ENCODE measurements around the gene KDM4C.
"Not testable (repeated sequence)": the region's sequence is repeated elsewhere in the genome, so short reads cannot be mapped to it uniquely, and the experiment has no call there.

KDM4C gene

DNA sequence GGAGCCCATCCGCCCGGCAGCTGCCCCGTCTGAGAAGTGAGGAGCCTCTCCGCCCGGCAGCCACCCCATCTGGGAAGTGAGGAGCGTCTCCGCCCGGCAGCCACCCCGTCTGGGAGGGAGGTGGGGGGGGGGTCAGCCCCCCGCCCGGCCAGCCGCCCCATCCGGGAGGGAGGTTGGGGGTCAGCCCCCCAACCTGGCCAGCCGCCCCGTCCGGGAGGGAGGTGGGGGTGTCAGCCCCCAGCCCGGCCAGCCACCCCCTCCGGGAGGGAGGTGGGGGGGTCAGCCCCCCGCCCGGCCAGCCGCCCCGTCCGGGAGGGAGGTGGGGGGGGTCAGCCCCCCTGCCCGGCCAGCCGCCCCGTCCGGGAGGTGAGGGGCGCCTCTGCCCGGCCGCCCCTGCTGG is 49.9 kb downstream of the KDM4C start:
- DNase-seq (ENCODE audit: low read depth) = not testable (repeated sequence)

DNA sequence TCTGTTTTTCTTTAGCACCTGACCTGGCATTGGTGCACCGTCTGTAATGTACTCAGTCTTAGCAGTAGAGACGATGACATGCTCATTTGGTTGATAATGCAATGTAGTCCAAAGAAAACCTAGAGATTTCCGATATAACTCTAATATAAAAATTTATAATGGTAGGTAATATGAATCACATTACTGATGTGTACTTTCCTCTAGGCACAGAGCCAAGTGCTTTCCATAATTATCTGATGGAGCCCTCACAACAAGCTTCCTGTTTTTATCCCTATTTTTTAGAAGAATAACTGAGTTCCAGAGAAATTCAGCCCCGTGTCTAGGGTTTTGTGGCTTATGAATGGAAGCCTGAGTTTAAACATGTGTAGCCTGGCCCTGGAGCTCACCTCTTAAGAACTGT is 53.7 kb downstream of the KDM4C start:
- DNase-seq (ENCODE audit: low read depth) = no peak

DNA sequence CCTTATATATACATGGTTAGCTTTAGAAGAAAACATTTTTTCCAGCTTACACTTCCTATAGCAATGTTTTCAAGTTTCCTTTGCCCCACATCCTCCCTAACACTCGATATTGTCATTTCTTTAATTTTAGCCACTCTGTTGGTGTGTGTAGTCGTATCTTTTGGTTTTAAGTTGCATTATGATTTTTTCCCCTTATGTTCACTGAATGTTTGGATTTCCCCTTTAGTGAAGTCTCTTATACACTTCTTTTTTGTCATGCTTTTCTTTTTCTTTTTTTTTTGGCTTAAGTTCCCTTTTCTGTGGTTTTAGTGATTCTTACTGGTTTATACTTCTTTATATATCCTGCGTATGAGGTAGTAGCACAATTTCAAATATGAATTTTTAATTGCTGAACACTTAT is 58.8 kb downstream of the KDM4C start:
- DNase-seq (ENCODE audit: low read depth) = no peak

DNA sequence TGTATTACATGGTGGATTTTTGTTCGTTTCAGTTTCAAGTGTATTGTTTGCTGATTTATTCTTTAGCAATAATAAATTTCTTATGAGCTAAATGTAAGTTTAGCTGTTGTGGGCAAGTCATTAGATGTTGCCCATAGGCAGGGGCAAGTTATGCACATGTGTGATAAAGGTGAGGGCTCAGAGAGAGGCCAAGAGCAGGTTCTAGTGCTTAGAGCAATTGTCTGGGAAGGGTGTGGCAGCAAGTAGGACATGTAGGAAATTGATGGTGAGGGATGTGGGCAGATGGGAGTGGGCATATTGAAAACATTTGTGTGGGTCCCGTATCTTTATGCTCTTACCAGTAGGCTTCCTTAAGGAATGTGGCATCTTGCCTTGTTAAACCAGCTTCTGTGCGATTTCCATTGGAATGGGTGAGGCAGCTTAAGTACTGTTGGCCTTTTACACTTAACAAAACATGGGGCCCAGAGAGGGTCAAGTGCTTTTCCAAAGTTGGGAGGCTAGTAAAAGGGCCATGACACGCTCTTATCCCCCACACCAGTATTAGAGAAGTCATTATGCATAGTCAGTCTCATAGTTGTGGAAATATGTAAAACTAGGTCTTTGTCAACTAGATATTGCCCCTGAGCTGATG is 60.6 kb downstream of the KDM4C start:
- DNase-seq (ENCODE audit: low read depth) = no peak

DNA sequence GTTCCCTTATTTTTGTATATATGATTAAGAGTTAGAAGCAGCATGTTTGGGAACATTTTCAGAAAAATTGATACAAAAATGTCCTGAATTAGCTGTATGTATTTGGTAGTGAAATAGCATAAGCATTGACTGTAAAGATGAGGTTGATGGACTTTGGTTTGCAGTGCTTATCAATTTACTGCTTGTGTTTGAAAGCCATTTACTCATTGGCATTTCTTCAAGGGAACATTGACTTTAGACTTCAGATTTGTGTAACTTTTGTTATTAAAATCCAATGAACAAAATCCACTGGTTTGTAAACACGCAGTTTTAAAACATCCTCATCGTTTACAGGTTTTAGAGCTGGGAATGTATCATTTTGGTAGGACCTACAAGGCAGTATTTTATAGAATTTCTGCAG is 61.3 kb downstream of the KDM4C start:
- DNase-seq (ENCODE audit: low read depth) = no peak

DNA sequence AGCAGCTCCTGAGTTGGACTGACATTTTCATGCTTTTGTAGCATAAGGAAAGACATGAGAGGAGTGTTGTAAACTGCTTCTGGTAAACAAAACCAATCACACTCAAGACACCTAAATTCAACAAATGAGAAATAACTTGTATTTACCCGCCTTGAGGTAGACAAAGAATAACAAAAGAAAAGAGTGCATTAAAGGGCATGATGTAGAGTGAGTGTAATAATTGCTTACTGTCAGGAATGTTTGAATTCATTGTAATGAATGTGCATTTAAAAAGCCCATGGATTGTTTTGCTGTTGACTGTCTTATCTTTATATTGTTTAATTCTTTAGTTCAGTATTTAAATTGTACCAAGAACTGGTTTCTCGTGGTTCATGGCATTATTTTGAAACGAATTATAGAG is 61.8 kb downstream of the KDM4C start:
- DNase-seq (ENCODE audit: low read depth) = no peak

DNA sequence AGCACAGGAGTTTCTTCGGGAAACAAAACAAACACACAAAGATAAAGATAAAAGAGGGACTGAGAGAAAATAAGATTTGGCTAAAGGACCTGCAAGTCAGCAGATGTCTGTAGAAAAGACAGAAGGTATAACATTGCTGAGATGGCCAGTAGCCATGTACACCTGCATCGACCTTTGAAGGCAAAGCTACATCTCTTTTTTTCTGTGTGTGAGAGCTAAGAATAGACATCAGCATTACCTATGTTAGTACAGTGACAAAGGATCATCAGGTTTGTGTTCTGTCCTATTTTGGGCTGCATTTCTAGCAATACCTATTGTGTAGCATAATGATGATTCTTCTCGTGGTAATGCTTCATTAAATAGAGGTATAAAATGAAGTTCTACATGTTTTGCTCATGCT is 64.9 kb downstream of the KDM4C start:
- DNase-seq (ENCODE audit: low read depth) = no peak

DNA sequence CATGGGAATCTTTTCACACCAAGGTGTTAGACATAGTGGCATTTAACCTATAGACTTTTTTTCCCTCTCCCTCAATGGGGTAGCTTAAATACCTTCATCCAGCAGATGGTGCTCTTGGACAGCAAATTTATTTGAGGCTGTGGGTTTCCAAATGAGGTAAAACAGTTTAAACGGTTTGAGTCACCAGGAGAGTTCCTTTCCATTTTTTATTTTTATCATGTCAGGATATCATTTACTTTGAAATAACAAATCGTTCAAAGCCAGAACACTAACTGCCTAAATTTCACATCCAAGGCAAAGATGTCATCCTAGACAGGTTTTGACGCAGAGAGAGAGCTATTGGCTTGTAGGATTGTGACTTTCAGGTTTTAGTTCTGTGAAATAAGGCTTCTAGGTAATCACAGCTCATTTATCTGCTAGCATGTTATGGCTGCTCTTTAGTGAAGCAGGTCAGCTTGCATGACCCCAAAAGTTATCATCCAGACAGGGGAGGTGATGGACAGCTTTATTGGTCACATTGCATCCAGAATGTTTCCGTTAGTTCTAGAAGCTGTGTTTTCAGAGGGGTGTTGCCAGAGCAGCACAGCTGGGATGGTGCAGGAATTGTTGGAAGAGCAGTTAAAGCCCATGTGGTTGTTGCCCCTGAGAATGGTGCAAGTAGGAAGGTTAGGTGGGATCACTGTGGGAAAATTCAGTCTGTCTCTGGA is 69.8 kb downstream of the KDM4C start:
- no peak for DNase-seq (ENCODE audit: low read depth)

DNA sequence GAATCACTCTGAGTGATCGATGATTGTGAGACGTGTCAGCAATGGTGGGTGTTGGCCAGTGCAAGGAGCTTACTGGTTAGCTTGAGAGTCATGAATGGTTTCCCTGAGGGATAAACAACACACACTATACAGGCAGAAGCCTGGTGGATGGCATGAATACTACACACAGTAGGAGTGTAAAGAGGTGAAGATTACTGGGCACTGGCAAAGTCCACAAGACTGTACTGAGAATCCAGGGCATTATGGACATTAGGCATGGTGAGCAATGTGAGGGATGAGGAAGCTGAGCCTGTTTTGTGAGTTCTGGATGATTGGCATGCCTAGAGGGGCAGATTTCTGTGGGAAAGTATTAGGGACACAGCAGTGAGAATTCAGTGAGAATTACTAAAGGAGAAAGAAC is 71.3 kb downstream of the KDM4C start:
- no peak for DNase-seq (ENCODE audit: low read depth)

DNA sequence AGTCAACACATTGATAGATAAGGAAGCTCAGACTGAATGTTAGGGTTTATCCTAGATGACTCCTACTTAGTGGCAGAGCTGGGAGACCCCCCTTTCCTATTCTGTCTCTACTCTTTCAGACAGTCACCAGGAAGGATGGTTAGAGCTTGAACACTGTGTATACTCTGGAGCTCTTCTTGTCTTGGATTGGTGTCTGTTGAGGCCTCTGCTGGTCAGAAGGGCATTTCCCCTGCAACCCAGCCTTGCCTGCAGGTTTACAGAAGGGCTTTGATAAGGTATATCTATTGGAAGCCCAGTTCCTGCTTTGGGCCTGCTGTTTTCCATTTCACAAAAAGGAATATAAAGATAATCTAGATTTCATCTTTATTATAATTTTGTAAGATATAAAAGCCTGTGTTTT is 71.8 kb downstream of the KDM4C start:
- DNase-seq (ENCODE audit: low read depth) = no peak

DNA sequence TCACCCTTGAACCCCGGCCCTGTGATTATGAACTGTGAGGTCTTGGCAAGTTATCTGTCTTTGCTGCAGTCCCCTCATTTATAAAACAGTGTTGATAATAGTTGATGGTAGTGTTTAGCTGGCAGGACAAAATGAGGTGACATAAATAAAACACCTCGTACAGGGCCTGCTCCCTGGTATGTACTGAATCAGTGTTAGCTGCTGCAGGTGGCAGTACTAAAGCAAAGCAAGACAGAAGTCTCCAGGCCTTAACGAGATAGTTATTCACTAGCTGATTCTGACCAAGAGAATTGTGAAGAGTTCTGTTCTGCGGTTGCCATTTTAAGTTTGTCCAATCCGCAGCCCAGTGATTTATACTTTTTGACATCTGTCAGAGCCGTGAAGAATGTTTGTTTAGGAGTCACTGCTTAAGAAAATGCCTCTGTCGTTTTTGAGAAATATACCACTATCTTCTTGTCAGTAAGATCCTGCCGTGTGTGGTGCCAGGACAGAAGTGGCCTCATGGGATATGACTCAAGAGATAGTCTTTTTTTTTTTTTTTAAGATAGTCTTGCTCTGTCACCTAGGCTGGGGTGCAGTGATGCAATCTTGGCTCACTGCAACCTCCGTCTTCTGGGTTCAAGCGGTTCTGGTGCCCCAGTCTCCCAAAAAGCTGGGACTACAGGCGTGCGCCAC is 75.9 kb downstream of the KDM4C start:
- no peak for DNase-seq (ENCODE audit: low read depth)

DNA sequence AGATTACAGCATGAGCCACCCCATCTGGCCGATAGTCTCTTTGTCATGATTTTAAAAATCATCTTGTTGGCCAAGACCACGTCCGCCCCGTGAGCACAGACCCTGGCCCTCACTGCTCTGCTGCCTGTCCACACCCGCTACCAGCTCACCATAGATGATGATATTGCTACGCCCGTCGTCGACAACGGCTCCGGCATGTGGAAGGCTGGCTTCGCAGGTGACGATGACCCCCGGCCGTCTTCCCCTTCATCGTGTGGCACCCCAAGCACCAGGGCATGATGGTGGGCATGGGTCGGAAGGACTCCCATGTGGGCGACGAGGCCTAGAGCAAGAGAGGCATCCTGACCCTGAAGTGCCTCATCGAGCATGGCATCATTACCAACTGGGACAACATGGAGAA is 76.5 kb downstream of the KDM4C start:
- no peak for DNase-seq (ENCODE audit: low read depth)

DNA sequence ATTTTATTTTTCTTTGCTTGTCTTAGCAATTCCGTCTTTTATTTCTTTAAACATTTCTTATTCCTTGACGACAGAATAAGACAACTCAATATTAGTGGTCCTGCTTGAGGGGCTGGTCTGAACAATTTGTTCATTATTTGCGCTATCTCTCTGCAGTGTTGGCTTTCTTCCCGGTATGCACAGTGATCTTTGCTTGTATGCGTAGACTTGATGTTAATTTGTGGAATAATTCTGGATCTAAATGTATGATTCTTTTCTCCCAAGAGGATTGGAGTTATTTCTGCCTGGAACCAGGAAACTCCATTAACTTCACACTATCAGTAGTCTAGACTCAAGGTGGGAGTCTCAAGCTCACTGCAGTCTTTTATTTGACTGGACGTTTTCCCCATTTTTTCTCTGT is 80.4 kb downstream of the KDM4C start:
- DNase-seq (ENCODE audit: low read depth) = no peak

DNA sequence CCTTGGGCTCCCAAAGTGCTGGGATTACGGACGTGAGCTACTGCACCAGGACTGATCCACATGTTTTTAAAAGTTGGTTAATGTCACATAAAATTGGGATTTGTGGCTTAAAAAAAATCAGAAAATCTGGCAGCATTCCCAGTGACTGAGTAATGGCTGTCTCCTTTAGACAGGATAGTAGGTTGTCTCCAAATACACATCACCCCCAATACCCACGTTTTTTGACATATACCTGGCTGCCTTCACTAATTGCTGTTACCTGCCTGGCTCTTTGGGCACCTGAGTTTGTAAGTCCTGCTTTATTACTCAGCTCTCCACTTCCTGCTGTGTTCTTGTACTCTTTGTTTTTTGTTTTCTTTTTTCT is 84.8 kb downstream of the KDM4C start:
- DNase-seq (ENCODE audit: low read depth) = peak; percentile 24

DNA sequence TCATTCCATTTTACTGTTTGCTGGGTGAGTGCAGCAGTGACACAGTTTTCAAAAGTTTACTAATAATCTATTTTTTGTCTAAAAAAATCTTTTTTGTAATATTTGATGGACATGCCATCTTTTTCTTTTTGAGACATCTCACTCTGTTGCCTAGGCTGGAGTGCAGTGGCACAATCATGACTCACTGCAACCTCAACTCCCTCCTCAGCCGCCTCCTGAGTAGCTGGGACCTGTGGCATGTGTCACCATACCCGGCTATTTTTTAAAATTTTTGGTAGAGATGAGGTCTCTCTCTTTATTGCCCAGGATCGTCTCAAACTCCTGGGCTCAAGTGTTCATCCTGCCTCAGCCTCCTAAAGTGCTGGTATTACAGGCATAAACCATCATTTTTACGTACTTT is 86.0 kb downstream of the KDM4C start:
- DNase-seq (ENCODE audit: low read depth) = no peak

DNA sequence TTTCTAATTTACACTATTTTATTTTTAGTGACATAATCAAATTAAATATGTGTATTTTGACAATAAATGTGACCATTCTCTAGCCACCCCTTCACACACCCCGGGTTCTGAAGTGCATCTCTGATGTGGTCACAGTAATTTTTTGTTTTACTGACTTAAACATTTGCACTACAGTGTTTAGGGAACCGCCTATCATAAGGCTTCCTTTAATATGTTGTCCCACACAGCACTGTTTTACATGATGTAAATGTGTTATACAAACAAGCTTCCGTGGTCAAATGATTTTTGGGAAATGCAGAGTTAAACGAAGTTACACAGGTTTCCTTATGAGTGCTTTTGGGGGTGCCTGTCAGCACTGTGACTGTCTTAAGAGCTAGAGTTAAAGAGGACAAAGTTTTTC is 86.5 kb downstream of the KDM4C start:
- no peak for DNase-seq (ENCODE audit: low read depth)

DNA sequence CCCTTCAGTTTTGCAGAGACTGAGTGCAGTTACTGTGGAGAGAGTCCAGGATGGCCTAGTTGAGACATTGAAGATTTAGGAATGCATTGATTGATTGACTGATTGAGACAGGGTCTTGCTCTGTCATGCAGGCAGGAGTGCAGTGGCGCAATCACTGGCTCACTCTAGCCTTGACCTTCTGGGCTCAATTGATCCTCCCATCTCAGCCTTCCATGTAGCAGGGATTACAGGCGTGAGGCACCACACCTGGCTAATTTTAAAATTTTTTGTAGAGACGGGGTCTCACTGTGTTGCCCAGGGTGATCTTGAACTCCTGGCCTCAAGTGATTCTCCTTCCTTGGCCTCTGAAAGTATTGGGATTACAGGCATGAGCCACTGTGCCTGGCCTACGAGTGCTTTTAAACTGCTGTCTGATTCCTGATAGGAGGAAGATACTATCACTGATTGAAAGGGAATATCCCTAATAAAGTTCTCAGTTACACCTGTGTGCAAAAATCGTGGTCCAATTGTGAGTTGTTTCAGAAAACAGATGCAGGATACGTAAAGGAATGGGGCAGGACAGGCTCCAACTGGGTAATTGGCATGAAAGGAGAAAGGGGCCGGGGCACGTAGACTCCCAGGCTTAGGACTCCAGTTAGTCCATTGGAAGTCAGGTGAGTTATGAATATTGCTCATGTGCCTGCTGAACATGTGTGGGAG is 87.5 kb downstream of the KDM4C start:
- no peak for DNase-seq (ENCODE audit: low read depth)

DNA sequence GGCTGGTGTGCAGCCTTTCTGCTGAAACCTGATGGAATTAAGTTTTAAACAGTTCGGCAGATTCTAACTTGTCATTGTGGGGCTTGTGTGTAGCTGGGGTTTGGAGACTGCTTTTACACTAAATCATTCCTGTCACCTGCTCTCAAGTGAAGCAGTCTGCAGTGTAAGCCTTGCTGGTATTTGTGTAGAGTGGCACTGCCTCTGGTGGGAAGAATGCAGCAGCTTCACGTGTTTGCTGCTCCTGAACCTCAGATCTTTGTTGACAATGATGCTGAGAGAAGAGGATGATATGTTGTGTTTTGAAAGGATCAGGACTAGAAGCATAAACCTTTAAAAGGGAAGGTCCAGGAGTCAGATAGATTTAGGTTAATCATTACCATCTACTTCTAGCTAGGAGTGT is 88.1 kb downstream of the KDM4C start:
- no peak for DNase-seq (ENCODE audit: low read depth)

DNA sequence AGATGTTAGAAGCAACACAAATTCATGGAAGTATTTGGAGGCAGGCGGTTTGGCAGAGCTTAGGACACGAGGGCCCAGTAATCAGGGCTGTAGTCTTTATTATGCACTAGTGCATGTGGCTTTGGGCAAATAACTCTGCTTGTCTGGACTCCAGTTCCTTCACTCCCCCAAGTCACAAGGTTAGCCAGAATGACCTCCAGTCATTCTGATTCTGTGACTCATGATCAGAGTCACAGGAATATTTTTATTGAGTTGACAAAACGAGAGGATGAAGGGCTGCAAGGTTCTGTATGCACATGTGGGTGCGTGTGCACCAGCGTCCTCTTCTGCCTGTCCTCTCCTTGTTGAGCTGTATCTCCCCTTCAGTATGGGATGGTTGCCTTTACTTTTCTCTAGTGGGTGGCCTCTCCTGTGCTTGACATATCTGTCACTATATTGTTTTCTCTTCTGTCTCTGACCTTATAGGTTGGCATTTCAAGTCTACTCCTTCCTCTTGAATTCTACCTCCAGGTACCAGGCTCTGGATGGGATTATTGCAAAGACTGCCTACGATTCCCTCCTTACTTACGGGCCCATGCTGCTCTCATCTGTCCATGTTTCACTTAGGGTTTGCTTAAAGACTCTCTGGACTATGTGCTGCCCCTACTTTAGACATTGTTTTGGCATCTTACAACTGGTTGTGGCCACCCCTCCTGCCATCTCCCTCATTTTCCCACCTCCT is 94.6 kb downstream of the KDM4C start:
- peak; percentile 18 for DNase-seq (ENCODE audit: low read depth)

DNA sequence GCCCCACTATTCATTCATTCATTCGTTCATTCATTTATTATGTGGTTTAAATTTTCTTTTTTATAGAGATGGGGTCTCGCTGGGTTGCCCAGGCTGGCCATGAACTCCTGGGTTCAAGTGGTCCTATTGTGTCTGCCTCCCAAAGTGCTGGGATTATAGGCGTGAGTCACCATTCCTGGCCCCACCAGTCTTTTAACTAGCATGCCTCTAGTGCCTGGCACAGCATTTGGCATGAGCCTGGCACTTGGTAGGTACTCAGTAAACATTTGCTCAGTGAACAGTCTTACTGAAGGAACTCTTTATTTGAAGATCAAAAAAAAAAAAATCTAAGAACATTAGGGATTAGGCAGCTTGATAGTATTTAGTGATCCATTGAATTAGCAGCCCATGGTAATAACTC is 98.1 kb downstream of the KDM4C start:
- DNase-seq (ENCODE audit: low read depth) = no peak

DNA sequence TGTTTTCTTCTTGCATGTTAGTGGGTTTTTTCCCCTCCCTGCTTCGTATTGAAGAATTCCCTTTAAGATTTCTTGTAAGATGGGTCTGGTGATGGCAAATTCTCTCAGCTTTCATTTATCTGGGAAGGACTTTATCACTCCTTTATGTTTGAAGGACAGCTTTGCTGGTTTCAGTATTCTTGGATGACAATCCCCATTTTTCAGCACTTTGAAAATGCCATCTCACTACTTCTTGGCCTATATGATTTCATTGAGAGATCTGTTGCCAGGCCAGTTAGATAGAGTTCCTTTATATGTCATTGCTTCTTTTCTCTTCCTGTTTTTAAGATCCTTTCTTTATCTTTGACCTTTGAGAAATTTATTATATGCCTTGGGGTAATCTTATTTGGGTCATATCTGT is 106.3 kb downstream of the KDM4C start:
- no peak for DNase-seq (ENCODE audit: low read depth)

Measured in GM04504 (cell line).